ENCODE measurements around the gene TDRKH.

Gene TDRKH

DNA sequence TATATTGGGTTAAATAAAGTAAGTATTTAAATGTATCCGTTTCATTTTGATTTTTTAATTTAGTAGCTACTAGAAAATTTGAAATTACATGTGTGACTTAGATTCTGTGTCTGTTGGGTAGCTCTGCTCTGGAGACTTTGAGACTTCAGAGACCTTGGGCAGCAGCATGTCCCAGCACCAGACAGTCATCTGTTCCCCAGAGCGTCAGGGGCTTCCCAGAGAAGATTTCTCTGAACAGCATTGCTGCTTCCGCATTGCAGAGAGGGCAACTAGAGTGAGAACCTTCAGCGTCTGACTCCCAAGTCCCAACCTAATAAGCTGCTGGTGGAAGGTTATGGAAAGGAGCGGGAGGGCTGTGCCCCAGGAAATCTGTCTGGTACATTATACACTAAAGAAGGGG is 8.3 kb upstream of the TDRKH start:
- Histone ChIP-seq H4K8ac (ENCODE audit: low read depth, low read length) (no peak overlapping the region), H3K79me2 (ENCODE audit: control insufficient read depth, insufficient read depth, low read length, poor library complexity) (no peaks in the 10 kb centered on the region), H3K79me1 (ENCODE audit: low read length) (no peaks in the 10 kb centered on the region), H3K9ac (ENCODE audit: low read length) (no peak overlapping the region), H2AFZ (ENCODE audit: insufficient read depth, low read length, poor library complexity) (no peak overlapping the region), H3K36me3 (ENCODE audit: control insufficient read depth in 1 of 2, insufficient read depth in 2 of 2, low read length in 2 of 2) (no peaks in the 10 kb centered on the region), H3K27me3 (ENCODE audit: insufficient read depth, low read length) (no peaks in the 10 kb centered on the region), H2BK120ac (ENCODE audit: insufficient read depth, low read length, poor library complexity) (no peak overlapping the region), H3K18ac (ENCODE audit: low read length) (no peak overlapping the region), H2AK5ac (ENCODE audit: low read length) (no peak overlapping the region), H3K27ac (ENCODE audit: low read depth, low read length) (no peak overlapping the region), H3K4ac (ENCODE audit: low read depth, low read length) (no peak overlapping the region), H3K23ac (ENCODE audit: low read length) (no peak overlapping the region), H4K91ac (ENCODE audit: low read depth, low read length) (no peak overlapping the region), H3K14ac (ENCODE audit: low read length) (no peak overlapping the region), H3K9me3 (ENCODE audit: insufficient read depth, low read depth, low read length) (no peaks in the 10 kb centered on the region), H2BK5ac (ENCODE audit: low read depth, low read length, poor library complexity) (no peak overlapping the region), H3K4me1 (ENCODE audit: control insufficient read depth in 1 of 2, insufficient read depth in 2 of 2, low read length in 2 of 2) (no peaks in the 10 kb centered on the region), H3K4me2 (ENCODE audit: low read length) (no peak overlapping the region), H3K4me3 (ENCODE audit: low read depth, low read length) (no peak overlapping the region), H4K12ac (ENCODE audit: low read depth, low read length) (no peak overlapping the region), H2BK12ac (ENCODE audit: low read length) (no peak overlapping the region)
- WGBS (ENCODE audit: extremely low coverage, insufficient coverage, insufficient read length): 100% methylated on average over 1 of the region's 5 CpGs
- DNase-seq: no peak

DNA sequence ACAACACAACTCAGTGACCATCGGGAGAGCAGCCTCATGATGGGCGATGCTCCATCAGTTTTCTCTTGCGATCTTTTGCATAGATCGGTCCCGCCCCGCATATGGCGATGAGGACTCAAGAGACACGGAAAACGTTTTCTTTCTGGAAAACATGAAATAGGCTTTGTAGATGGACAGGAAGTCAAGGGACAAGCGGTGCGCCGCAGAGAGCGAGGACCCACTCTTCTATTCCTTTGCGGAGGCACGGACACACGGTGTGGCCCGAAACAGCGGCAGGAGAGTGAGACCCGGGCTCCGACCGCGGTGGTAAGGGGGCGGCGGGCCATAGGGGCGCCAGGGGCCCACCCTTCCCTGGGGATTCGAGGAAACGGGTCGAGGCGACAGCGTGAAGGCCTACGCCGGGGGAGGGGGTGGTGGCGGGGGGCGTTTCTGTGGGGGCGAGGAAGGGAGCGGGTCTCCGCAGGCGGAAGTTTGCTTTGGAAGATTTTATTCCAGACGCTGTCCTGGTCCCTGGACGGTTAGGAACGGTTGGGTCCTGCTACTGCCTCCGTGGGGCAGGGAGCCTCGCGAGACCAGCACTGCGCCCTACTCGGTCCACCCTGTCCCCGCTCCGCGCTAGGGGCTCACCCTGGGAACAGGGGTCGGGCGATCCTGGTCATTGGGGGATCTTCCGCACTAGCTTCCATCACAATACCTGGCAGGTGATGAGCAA is 796 bp upstream of the TDRKH start:
- peak overlapping the region; percentile 90 for H4K8ac ChIP-seq (ENCODE audit: low read depth, low read length)
- WGBS (ENCODE audit: extremely low coverage, insufficient coverage, insufficient read length): no CpG with 5 or more reads among the region's 52 CpGs
- H3K4me3 ChIP-seq (ENCODE audit: low read depth, low read length): peak overlapping the region; percentile 76

DNA sequence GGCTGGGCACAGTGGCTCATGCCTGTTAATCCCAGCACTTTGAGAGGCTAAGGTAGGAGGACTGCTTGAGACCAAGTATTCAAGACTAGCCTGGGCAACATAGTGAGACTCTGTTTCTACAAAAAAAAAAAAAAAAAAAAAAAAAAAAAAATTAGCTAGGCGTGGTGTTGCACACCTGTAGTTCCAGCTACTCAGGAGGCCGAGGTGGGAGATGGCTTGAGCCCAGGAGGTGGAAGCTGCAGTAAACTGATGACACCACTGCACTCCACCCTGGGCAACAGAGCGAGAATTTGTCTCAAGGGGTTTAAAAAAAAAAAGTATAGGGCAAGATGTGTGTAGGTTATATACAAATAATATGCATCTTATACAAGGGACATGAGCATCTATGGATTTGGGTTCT is 2.6 kb downstream of the TDRKH start:
- Histone ChIP-seq H3K27me3 (ENCODE audit: insufficient read depth, low read length) (no peaks in the 10 kb centered on the region), H2BK120ac (ENCODE audit: insufficient read depth, low read length, poor library complexity) (no peak overlapping the region), H4K12ac (ENCODE audit: low read depth, low read length) (no peak overlapping the region), H3K9me3 (ENCODE audit: insufficient read depth, low read depth, low read length) (no peaks in the 10 kb centered on the region), H4K8ac (ENCODE audit: low read depth, low read length) (no peak overlapping the region), H3K18ac (ENCODE audit: low read length) (no peak overlapping the region), H2AK5ac (ENCODE audit: low read length) (no peak overlapping the region), H2BK5ac (ENCODE audit: low read depth, low read length, poor library complexity) (no peak overlapping the region), H3K4me3 (ENCODE audit: low read depth, low read length) (no peak overlapping the region), H3K4ac (ENCODE audit: low read depth, low read length) (no peak overlapping the region), H2AFZ (ENCODE audit: insufficient read depth, low read length, poor library complexity) (no peak overlapping the region), H3K23ac (ENCODE audit: low read length) (no peak overlapping the region), H3K9ac (ENCODE audit: low read length) (no peak overlapping the region), H2BK12ac (ENCODE audit: low read length) (no peak overlapping the region), H3K14ac (ENCODE audit: low read length) (no peak overlapping the region), H3K36me3 (ENCODE audit: control insufficient read depth in 1 of 2, insufficient read depth in 2 of 2, low read length in 2 of 2) (no peaks in the 10 kb centered on the region), H3K79me1 (ENCODE audit: low read length) (peaks cover 5% of the 10 kb centered on the region), H3K4me2 (ENCODE audit: low read length) (no peak overlapping the region), H4K91ac (ENCODE audit: low read depth, low read length) (no peak overlapping the region), H3K27ac (ENCODE audit: low read depth, low read length) (no peak overlapping the region), H3K79me2 (ENCODE audit: control insufficient read depth, insufficient read depth, low read length, poor library complexity) (peaks cover 6% of the 10 kb centered on the region), H3K4me1 (ENCODE audit: control insufficient read depth in 1 of 2, insufficient read depth in 2 of 2, low read length in 2 of 2) (peaks cover 2% of the 10 kb centered on the region in 2 experiments)
- WGBS (ENCODE audit: extremely low coverage, insufficient coverage, insufficient read length): no CpG with 5 or more reads among the region's 3 CpGs
- DNase-seq: no peak

More for the DNA sequence above, 796 bp upstream of the TDRKH start:
- Histone ChIP-seq H3K79me2 (ENCODE audit: control insufficient read depth, insufficient read depth, low read length, poor library complexity) (peaks cover 6% of the 10 kb centered on the region), H2BK5ac (ENCODE audit: low read depth, low read length, poor library complexity) (peak overlapping the region; percentile 38), H2BK120ac (ENCODE audit: insufficient read depth, low read length, poor library complexity) (no peak overlapping the region), H3K79me1 (ENCODE audit: low read length) (peaks cover 5% of the 10 kb centered on the region), H2AK5ac (ENCODE audit: low read length) (no peak overlapping the region), H3K9me3 (ENCODE audit: insufficient read depth, low read depth, low read length) (no peaks in the 10 kb centered on the region), H3K14ac (ENCODE audit: low read length) (peak overlapping the region; percentile 75), H3K4me1 (ENCODE audit: control insufficient read depth in 1 of 2, insufficient read depth in 2 of 2, low read length in 2 of 2) (peaks cover 2% of the 10 kb centered on the region in 2 experiments), H3K4me2 (ENCODE audit: low read length) (peak overlapping the region; percentile 88), H3K27me3 (ENCODE audit: insufficient read depth, low read length) (no peaks in the 10 kb centered on the region), H3K27ac (ENCODE audit: low read depth, low read length) (no peak overlapping the region), H2AFZ (ENCODE audit: insufficient read depth, low read length, poor library complexity) (peak overlapping the region; percentile 99), H4K12ac (ENCODE audit: low read depth, low read length) (peak overlapping the region; percentile 67), H3K4ac (ENCODE audit: low read depth, low read length) (peak overlapping the region; percentile 59), H2BK12ac (ENCODE audit: low read length) (no peak overlapping the region), H4K91ac (ENCODE audit: low read depth, low read length) (no peak overlapping the region), H3K18ac (ENCODE audit: low read length) (no peak overlapping the region), H3K36me3 (ENCODE audit: control insufficient read depth in 1 of 2, insufficient read depth in 2 of 2, low read length in 2 of 2) (no peaks in the 10 kb centered on the region), H3K9ac (ENCODE audit: low read length) (peak overlapping the region; percentile 3), H3K23ac (ENCODE audit: low read length) (no peak overlapping the region)
- peak in 1 of 2 donors; percentile 26 for DNase-seq

DNA sequence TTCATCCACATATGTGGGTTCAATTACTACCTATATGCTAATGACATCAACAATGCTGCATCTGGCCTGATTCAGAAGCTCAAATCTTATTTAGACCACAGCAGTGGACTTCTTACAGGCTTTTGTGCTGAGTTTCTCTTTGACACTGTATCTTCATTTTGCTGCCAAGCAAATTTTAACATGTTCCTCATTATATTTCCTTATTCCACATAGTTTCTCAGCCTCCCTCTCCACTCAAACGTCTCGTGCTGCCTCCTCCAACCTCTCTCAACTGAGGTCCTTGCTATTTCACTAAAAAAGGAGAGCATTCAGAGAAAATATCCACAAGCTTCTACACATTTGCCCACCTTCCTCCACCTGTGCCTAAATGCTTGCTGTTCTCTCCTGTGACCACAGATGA is 6.5 kb downstream of the TDRKH start:
- no peak overlapping the region for H3K27ac ChIP-seq (ENCODE audit: low read depth, low read length)
- H2BK5ac ChIP-seq (ENCODE audit: low read depth, low read length, poor library complexity): no peak overlapping the region
- H2BK120ac ChIP-seq (ENCODE audit: insufficient read depth, low read length, poor library complexity): no peak overlapping the region
- no peak overlapping the region for H3K14ac ChIP-seq (ENCODE audit: low read length)
- no peak overlapping the region for H2AFZ ChIP-seq (ENCODE audit: insufficient read depth, low read length, poor library complexity)
- no peak overlapping the region for H3K9ac ChIP-seq (ENCODE audit: low read length)
- no peak overlapping the region for H2AK5ac ChIP-seq (ENCODE audit: low read length)
- H3K4me2 ChIP-seq (ENCODE audit: low read length): no peak overlapping the region
- no peak overlapping the region for H3K18ac ChIP-seq (ENCODE audit: low read length)
- no peak for DNase-seq
- H2BK12ac ChIP-seq (ENCODE audit: low read length): no peak overlapping the region
- H3K4me3 ChIP-seq (ENCODE audit: low read depth, low read length): no peak overlapping the region
- no peaks in the 10 kb centered on the region for H3K36me3 ChIP-seq (ENCODE audit: control insufficient read depth in 1 of 2, insufficient read depth in 2 of 2, low read length in 2 of 2)
- H4K91ac ChIP-seq (ENCODE audit: low read depth, low read length): no peak overlapping the region
- WGBS (ENCODE audit: extremely low coverage, insufficient coverage, insufficient read length): no CpG with 5 or more reads among the region's 2 CpGs
- no peaks in the 10 kb centered on the region for H3K27me3 ChIP-seq (ENCODE audit: insufficient read depth, low read length)
- H3K23ac ChIP-seq (ENCODE audit: low read length): no peak overlapping the region
- H3K79me2 ChIP-seq (ENCODE audit: control insufficient read depth, insufficient read depth, low read length, poor library complexity): no peaks in the 10 kb centered on the region
- H4K12ac ChIP-seq (ENCODE audit: low read depth, low read length): no peak overlapping the region
- no peak overlapping the region for H4K8ac ChIP-seq (ENCODE audit: low read depth, low read length)
- H3K9me3 ChIP-seq (ENCODE audit: insufficient read depth, low read depth, low read length): no peaks in the 10 kb centered on the region
- H3K4me1 ChIP-seq (ENCODE audit: control insufficient read depth in 1 of 2, insufficient read depth in 2 of 2, low read length in 2 of 2): no peaks in the 10 kb centered on the region
- H3K79me1 ChIP-seq (ENCODE audit: low read length): no peaks in the 10 kb centered on the region
- no peak overlapping the region for H3K4ac ChIP-seq (ENCODE audit: low read depth, low read length)

All from trophoblast cell (in vitro differentiated cells and primary cell).